Tibial nerve (tissue), 4 donors: ENCODE results near the gene LYSMD4. TPM values are rescaled to one million over a fixed set of nuclear protein-coding genes. Genes with fewer than 3 reads are reported as not detected.

Experiments used
- DNase-seq, 2 donors: peaks; one replicate each; pipeline ENCODE4 v3.0.0-alpha.2; 2019; ENCODE audit warnings: low spot score in 2 of 2
- H3K27ac ChIP-seq, 4 donors: fragments of 200-600 bp; sonication (generic) in 3 of 4; one replicate each; pipeline ENCODE4 v1.5.1; 2017 to 2019; ENCODE audit warnings: mild to moderate bottlenecking in 1 of 4
- H3K27me3 ChIP-seq, 2 donors: fragments of 200-600 bp; sonication (generic) in 1 of 2; one replicate each; pipeline versions ENCODE4 v1.5.1 to v1.6.0; 2017 to 2019
- H3K36me3 ChIP-seq, 3 donors: fragments of 200-600 bp; sonication (generic); one replicate each; pipeline ENCODE4 v1.5.1; 2018 to 2019
- H3K4me1 ChIP-seq, 4 donors: fragments of 200-600 bp; sonication (generic) in 3 of 4; one replicate each; pipeline ENCODE4 v1.5.1; 2017 to 2019
- H3K4me3 ChIP-seq, 4 donors: fragments of 200-600 bp; sonication (generic) in 3 of 4; one replicate each; pipeline ENCODE4 v1.5.1; 2017 to 2019; ENCODE audit warnings: mild to moderate bottlenecking in 1 of 4, moderate library complexity in 1 of 4
- H3K9me3 ChIP-seq, 4 donors: fragments of 200-600 bp; sonication (generic) in 3 of 4; one replicate each; pipeline ENCODE4 v1.5.1; 2017 to 2019
- EP300 ChIP-seq, 2 donors: sonication (generic); formaldehyde crosslinking; IDR thresholded peaks; one replicate each; pipeline ENCODE4 v1.6.1; 2017; ENCODE audit warnings: antibody characterized with exemption in 2 of 2, mild to moderate bottlenecking in 1 of 2
- POLR2A ChIP-seq, 2 donors: fragments of 450-650 bp; IDR thresholded peaks; one replicate each; pipeline ENCODE4 v1.6.1; 2017; ENCODE audit warnings: antibody characterized with exemption in 2 of 2, mild to moderate bottlenecking in 2 of 2, moderate library complexity in 2 of 2
- WGBS, 2 donors: methylation state at CpG; one replicate each; pipeline ENCODE4 v1.1.5; 2018; 5-methylcytosine and 5-hydroxymethylcytosine counted together
- total RNA-seq, 4 donors: library from RNA; depleted of rRNA; stranded (reverse); fragments of >200 nt; gene quantifications; one replicate each; pipeline ENCODE4 v1.1.0, GENCODE V29; 2016
- TF ChIP-seq, protein P1 (sequence below), 5 experiments: fragments of 200-600 bp in 3 of 5; fragments of 450-650 bp in 2 of 5; sonication (generic) in 3 of 5; IDR thresholded peaks; one replicate each; pipeline ENCODE4 v1.5.1; 2016 to 2019; ENCODE audit warnings: antibody characterized with exemption in 5 of 5, mild to moderate bottlenecking in 3 of 5, moderate library complexity in 2 of 5

The LYSMD4 gene
- total RNA-seq, 4 donors from 2014 or later, result 13.6 to 21.0 (median 17.4) TPM

DNA sequence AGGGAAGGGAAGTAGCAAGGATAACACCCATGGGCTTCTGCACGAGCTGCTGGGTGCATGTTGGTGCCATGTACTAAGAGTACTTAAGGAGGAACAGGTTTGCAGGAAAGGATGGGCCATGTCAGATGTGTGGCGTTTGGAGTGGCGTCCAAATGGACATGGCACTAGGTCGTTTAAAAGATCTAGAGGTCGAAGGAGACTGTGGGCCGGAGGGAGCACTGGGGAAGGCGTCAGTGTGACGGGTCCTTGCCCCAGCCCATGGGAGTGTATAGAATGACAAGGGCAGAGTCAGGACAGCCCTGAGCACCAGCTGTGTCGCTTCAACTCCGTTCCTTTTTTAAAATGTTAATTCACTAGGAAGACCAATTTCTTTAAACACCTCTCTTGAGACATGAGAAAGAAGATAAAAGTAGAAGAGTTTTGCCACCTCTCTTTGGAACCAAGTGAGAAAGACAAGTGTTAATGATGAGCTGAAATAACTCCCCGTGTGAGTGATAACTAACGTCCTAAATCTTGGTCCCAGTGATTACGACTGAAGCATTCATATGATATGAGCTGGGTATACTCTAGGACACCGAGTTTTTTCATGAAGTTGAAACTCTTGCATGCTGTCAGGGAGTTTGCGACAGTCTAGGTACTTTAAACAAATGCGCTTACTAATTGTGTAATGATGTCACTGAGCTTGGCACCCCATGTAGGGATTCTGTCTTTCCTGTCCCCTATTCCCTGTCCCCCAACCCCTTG lies 23.8 kb downstream of the LYSMD4 start:
- TF ChIP-seq, protein P1, sequence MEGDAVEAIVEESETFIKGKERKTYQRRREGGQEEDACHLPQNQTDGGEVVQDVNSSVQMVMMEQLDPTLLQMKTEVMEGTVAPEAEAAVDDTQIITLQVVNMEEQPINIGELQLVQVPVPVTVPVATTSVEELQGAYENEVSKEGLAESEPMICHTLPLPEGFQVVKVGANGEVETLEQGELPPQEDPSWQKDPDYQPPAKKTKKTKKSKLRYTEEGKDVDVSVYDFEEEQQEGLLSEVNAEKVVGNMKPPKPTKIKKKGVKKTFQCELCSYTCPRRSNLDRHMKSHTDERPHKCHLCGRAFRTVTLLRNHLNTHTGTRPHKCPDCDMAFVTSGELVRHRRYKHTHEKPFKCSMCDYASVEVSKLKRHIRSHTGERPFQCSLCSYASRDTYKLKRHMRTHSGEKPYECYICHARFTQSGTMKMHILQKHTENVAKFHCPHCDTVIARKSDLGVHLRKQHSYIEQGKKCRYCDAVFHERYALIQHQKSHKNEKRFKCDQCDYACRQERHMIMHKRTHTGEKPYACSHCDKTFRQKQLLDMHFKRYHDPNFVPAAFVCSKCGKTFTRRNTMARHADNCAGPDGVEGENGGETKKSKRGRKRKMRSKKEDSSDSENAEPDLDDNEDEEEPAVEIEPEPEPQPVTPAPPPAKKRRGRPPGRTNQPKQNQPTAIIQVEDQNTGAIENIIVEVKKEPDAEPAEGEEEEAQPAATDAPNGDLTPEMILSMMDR (IDR thresholded peaks at IDR 0.05), result no peak
- TF ChIP-seq EP300 (IDR thresholded peaks at IDR 0.05), result no peak
- no peak for TF ChIP-seq POLR2A (IDR thresholded peaks at IDR 0.05)
- 83 to 85% methylated on average over 16 of the region's 16 CpGs for WGBS, 2 donors

DNA sequence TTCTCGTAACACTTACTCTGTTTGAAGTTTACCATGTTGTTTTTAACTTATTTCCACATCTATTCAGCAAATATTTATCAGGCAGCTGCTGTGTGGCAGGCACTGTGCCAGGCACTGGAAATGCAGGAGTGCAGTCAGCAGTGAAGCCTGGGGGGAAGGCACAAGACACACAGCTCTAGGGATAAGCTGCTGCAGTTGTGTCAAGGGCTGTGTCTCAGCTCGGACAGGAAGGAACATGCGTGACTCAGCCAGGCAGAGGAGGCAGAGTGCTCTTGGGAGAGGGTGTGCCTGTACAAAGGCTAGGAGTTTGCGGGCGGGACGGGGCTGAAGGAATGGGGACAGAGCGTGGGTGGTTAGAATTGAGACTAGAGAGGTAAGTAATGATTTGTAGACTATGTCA lies 24.7 kb downstream of the LYSMD4 start:
- Histone ChIP-seq H3K4me1 (peaks cover 0 to 52% (median 14%) of the 10 kb centered on the region in 4 donors), H3K4me3 (no peak overlapping the region), H3K27ac (peak overlapping the region in 2 of 4 donors; percentile 58 to 65), H3K9me3 (no peaks in the 10 kb centered on the region), H3K36me3 (peaks cover 0 to 38% (median 13%) of the 10 kb centered on the region in 3 donors), H3K27me3 (no peaks in the 10 kb centered on the region)
- WGBS, 2 donors, result 41 to 48% methylated on average over 7 of the region's 7 CpGs
- TF ChIP-seq, protein P1 (IDR thresholded peaks at IDR 0.05), result no peak
- TF ChIP-seq POLR2A (IDR thresholded peaks at IDR 0.05) (no peak), EP300 (IDR thresholded peaks at IDR 0.05) (peak in 1 of 2 donors; percentile 43)
- peak; percentile 66 to 72 for DNase-seq

More for the DNA sequence above, 23.8 kb downstream of the LYSMD4 start:
- no peaks in the 10 kb centered on the region for H3K27me3 ChIP-seq
- DNase-seq, result no peak
- peak overlapping the region in 2 of 4 donors; percentile 58 to 65 for H3K27ac ChIP-seq
- no peaks in the 10 kb centered on the region for H3K9me3 ChIP-seq
- peaks cover 0 to 38% (median 13%) of the 10 kb centered on the region in 3 donors for H3K36me3 ChIP-seq
- no peak overlapping the region for H3K4me3 ChIP-seq
- H3K4me1 ChIP-seq, result peaks cover 0 to 50% (median 8%) of the 10 kb centered on the region in 4 donors

DNA sequence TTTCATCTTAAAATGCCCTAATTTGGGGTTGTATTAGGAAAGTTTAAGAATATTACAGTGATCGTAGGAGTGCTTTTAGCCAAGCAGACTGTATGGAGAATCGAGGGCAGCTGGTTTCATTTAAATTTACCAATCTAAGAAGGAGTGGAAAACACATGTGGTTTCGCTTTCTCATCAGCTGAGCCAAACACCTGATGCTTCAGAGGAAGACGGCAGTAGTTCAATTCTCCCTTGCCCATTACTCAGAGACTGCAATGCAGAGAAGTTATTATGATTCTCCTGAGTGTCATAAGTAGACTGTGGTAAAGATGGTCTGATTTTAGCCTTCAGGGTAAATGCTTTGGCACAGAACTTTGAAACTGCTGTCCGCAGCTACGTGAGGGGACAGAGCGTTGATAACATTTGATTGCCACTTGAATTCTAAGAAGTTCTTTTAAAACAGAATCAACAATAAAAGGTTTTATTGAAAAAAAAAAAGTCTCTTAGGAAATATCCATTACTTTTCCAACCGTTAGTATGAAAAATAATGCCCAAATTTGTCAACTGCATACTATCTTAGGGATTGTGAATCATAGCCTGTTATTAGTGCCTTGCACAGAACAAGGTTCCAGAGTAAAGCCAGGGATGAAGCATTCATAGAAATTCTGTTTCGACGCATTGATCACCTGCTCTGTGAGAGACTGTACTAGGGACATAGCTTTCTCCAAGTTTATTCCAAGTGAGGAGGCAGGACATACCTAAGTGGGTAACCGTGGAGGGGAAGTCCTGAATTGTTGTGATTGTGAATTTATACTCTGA lies 25.6 kb downstream of the LYSMD4 start:
- WGBS, 2 donors, result 55 to 60% methylated on average over 11 of the region's 11 CpGs
- DNase-seq, result no peak
- no peak overlapping the region for H3K4me3 ChIP-seq
- H3K36me3 ChIP-seq, result peaks cover 0 to 32% (median 13%) of the 10 kb centered on the region in 3 donors
- no peaks in the 10 kb centered on the region for H3K27me3 ChIP-seq
- H3K9me3 ChIP-seq, result no peaks in the 10 kb centered on the region
- TF ChIP-seq, protein P1 (IDR thresholded peaks at IDR 0.05), result no peak
- no peak for TF ChIP-seq POLR2A (IDR thresholded peaks at IDR 0.05)
- no peak for TF ChIP-seq EP300 (IDR thresholded peaks at IDR 0.05)
- peaks cover 0 to 60% (median 18%) of the 10 kb centered on the region in 4 donors for H3K4me1 ChIP-seq
- H3K27ac ChIP-seq, result peak overlapping the region in 3 of 4 donors; percentile 0 to 65 (median 58)

DNA sequence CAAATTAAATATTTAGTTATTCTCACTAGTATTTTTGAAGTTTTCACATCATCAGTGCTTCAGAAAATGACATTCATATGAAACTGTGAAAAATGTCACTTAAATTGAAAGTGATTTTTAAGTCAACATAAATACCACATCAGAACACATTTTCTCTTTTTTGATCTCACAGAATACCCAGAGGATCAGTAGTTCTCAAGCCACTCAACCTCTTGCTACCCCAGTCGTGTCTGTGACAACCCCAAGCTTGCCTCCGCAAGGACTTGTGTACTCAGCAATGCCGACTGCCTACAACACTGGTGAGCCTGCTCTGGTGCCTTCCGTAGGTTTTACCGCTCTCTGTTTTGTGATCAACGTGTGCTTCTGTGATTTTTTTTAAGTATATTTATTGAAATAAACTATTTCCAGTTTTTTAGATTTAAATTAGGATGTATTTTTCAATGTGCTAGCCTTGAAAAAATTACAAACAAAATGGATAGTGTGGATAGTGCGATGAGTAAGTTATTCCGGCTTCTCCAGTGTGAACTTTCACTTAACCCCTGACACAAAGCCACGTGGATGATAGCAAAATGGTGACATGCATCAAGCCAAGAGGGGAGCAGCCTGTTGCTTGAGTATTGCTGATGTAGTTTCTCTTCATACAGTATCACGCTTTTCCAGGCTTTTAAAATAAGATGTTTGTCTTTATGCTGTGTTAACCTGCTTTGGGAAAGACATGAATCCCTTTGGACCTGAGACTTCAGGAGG lies 26.5 kb downstream of the LYSMD4 start:
- peak overlapping the region in 2 of 4 donors; percentile 58 to 65 for H3K27ac ChIP-seq
- no peak overlapping the region for H3K4me3 ChIP-seq
- no peak for DNase-seq
- WGBS, 2 donors, result 65 to 71% methylated on average over 10 of the region's 10 CpGs
- peaks cover 0 to 51% (median 18%) of the 10 kb centered on the region in 4 donors for H3K4me1 ChIP-seq
- H3K9me3 ChIP-seq, result no peaks in the 10 kb centered on the region
- H3K36me3 ChIP-seq, result peaks cover 0 to 23% (median 8%) of the 10 kb centered on the region in 3 donors
- H3K27me3 ChIP-seq, result no peaks in the 10 kb centered on the region
- TF ChIP-seq POLR2A (IDR thresholded peaks at IDR 0.05), result no peak
- TF ChIP-seq, protein P1 (IDR thresholded peaks at IDR 0.05), result no peak
- no peak for TF ChIP-seq EP300 (IDR thresholded peaks at IDR 0.05)
